ENCODE measurements around the gene UBE2U.
"Not testable (repeated sequence)": the region's sequence is repeated elsewhere in the genome, so short reads cannot be mapped to it uniquely, and the experiment has no call there.

UBE2U gene

GRCh38 chr1:64194168-64195080, 9.0 kb upstream of the UBE2U start:
- DNase-seq, result no peak

GRCh38 chr1:64195081-64195395, 8.4 kb upstream of the UBE2U start:
- DNase-seq, result no peak

- DNase-seq, result no peak
These were observed 7.2 kb upstream of the UBE2U start for GRCh38 chr1:64196074-64196870.

- DNase-seq, result no peak
These were observed 6.3 kb upstream of the UBE2U start for GRCh38 chr1:64197076-64197475.

GRCh38 chr1:64199154-64199553, 4.3 kb upstream of the UBE2U start:
- DNase-seq, result peak; percentile 22

- no peak for DNase-seq
These were observed 3.4 kb upstream of the UBE2U start for GRCh38 chr1:64200064-64200463.

GRCh38 chr1:64209221-64209620, 5.8 kb downstream of the UBE2U start:
- DNase-seq, result no peak

- peak; percentile 95 for DNase-seq
These were observed 8.6 kb downstream of the UBE2U start for GRCh38 chr1:64212031-64212430.

GRCh38 chr1:64215576-64215975, 12.2 kb downstream of the UBE2U start:
- no peak for DNase-seq

- DNase-seq, result peak; percentile 65
These were observed 16.8 kb downstream of the UBE2U start for GRCh38 chr1:64220241-64220640.

GRCh38 chr1:64223329-64224151, 20.1 kb downstream of the UBE2U start:
- peak; percentile 96 for DNase-seq

GRCh38 chr1:64224236-64224635, 20.8 kb downstream of the UBE2U start:
- DNase-seq, result not testable (repeated sequence)

- DNase-seq, result peak; percentile 51
These were observed 24.9 kb downstream of the UBE2U start for GRCh38 chr1:64228167-64228957.

GRCh38 chr1:64229307-64229706, 25.9 kb downstream of the UBE2U start:
- no peak for DNase-seq

- DNase-seq, result no peak
These were observed 27.7 kb downstream of the UBE2U start for GRCh38 chr1:64231153-64231552.

- no peak for DNase-seq
These were observed 28.2 kb downstream of the UBE2U start for GRCh38 chr1:64231654-64232053.

- no peak for DNase-seq
These were observed 31.3 kb downstream of the UBE2U start for GRCh38 chr1:64234714-64235113.

- DNase-seq, result no peak
These were observed 31.8 kb downstream of the UBE2U start for GRCh38 chr1:64235181-64235580.

- DNase-seq, result no peak
These were observed 32.5 kb downstream of the UBE2U start for GRCh38 chr1:64235910-64236309.

- no peak for DNase-seq
These were observed 33.1 kb downstream of the UBE2U start for GRCh38 chr1:64236541-64236954.

GRCh38 chr1:64239519-64239918, 36.1 kb downstream of the UBE2U start:
- DNase-seq, result not testable (repeated sequence)

- DNase-seq, result peak; percentile 6
These were observed 36.8 kb downstream of the UBE2U start for GRCh38 chr1:64240206-64240605.

Measured in HCEC 1CT (cell line).